ENCODE results near the gene FAM163A. TPM values are rescaled to one million over a fixed set of nuclear protein-coding genes. Genes with fewer than 3 reads are reported as not detected.

FAM163A gene
- total and polyA plus RNA-seq, 12 donors = 0.07 to 0.30 (median 0.15) TPM; not detected in 4

DNA sequence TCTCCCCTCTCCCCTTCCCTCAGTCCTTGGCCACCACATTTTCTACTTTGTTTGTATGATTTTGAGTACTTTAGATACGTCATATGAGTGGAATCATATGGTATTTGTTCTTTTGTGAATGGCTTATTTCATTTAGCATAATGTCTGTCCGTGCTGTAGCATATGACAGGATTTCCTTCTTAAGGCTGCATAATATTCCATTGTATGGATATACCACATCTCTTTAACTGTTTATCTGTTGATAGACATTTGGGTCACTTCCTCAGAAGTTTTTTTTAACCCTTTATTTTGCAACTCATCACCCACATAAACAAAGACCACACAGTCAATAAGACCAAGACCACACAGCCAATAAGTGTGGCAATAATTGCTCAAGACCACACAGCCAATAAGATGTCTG, 24.9 kb downstream of the FAM163A start:
- DNase-seq = no peak
- H3K4me1 ChIP-seq = peaks cover 0 to 5% (median 0%) of the 10 kb centered on the region in 9 donors
- peaks cover 0 to 14% (median 0%) of the 10 kb centered on the region in 11 donors for H3K9me3 ChIP-seq
- no peak overlapping the region for H3K4me3 ChIP-seq
- no peak for ATAC-seq
- 93 to 95% methylated on average over 2 of the region's 2 CpGs for WGBS, 2 donors
- intact Hi-C loops (cut with DNase I) = no loop called here
- no peak overlapping the region for H3K27ac ChIP-seq
- no peaks in the 10 kb centered on the region for H3K36me3 ChIP-seq
- TF ChIP-seq, protein P1, sequence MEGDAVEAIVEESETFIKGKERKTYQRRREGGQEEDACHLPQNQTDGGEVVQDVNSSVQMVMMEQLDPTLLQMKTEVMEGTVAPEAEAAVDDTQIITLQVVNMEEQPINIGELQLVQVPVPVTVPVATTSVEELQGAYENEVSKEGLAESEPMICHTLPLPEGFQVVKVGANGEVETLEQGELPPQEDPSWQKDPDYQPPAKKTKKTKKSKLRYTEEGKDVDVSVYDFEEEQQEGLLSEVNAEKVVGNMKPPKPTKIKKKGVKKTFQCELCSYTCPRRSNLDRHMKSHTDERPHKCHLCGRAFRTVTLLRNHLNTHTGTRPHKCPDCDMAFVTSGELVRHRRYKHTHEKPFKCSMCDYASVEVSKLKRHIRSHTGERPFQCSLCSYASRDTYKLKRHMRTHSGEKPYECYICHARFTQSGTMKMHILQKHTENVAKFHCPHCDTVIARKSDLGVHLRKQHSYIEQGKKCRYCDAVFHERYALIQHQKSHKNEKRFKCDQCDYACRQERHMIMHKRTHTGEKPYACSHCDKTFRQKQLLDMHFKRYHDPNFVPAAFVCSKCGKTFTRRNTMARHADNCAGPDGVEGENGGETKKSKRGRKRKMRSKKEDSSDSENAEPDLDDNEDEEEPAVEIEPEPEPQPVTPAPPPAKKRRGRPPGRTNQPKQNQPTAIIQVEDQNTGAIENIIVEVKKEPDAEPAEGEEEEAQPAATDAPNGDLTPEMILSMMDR (IDR thresholded peaks at IDR 0.05) = no peak
- H3K27me3 ChIP-seq = peaks cover 0 to 5% (median 0%) of the 10 kb centered on the region in 7 donors

DNA sequence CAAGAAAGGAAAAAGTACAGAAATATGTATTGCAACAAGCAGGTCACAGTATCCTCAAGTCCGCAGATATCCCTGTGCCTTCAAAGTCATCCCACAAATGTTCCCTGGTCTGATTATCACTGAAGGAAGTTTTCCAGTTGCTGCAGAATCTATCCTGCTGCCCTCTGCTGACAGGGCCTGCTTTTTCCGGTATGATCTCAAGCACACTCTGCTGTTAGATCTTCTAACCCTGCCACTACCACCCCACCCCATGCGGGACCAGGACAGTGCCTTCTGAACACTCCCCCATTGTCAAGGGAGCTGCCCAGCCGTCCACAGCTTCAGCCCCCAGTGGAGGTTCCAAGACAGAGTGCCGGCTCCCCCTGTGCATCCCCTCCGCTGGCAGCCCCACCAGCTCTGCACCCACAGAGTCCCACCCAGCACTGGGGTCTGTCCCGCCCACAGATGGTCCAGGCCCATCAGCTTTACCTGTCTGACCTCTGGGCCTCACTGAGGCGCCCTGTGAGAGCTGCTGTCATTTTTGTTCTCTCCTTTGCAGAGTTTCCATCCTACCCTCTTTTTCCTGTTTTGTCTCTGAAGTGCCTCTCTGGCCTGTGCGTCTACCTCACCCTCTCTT, 27.9 kb downstream of the FAM163A start:
- no peak overlapping the region for H3K4me3 ChIP-seq
- DNase-seq (no peak), ATAC-seq (no peak)
- no peaks in the 10 kb centered on the region for H3K36me3 ChIP-seq
- peaks cover 0 to 14% (median 0%) of the 10 kb centered on the region in 11 donors for H3K9me3 ChIP-seq
- no peaks in the 10 kb centered on the region for H3K27me3 ChIP-seq
- TF ChIP-seq, protein P1 (IDR thresholded peaks at IDR 0.05) = peak in 5 of 9 donors; percentile 8 to 22 (median 15)
- H3K27ac ChIP-seq = no peak overlapping the region
- peaks cover 0 to 5% (median 0%) of the 10 kb centered on the region in 9 donors for H3K4me1 ChIP-seq
- WGBS, 2 donors = 73 to 75% methylated on average over 9 of the region's 9 CpGs
- intact Hi-C loops (cut with DNase I) = no loop called here

DNA sequence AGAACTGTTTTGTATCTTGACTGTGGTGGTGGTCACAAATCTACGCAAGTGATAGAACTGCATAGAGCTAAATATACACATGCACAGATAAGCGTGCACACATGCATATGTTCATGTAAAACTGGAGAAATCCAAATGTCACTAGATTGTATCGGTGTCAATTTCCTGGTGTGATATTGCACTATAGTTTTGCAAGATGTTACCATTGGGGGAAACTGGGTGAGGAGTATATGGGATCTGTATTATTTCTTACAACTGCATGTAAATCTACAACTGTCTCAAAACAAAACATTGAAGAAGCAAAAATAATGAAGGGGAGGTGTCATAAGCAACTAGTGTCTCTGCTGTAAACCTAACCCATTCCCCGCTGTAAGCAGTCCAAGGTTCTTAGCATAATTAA, 30.2 kb downstream of the FAM163A start:
- TF ChIP-seq, protein P1 (IDR thresholded peaks at IDR 0.05) = no peak
- 97 to 99% methylated on average over 4 of the region's 4 CpGs for WGBS, 2 donors
- intact Hi-C loops (cut with DNase I) = no loop called here
- no peaks in the 10 kb centered on the region for H3K36me3 ChIP-seq
- peaks cover 0 to 5% (median 0%) of the 10 kb centered on the region in 9 donors for H3K4me1 ChIP-seq
- H3K27ac ChIP-seq = no peak overlapping the region
- H3K27me3 ChIP-seq = no peaks in the 10 kb centered on the region
- ATAC-seq (no peak), DNase-seq (no peak)
- H3K9me3 ChIP-seq = peaks cover 0 to 8% (median 0%) of the 10 kb centered on the region in 11 donors
- no peak overlapping the region for H3K4me3 ChIP-seq

DNA sequence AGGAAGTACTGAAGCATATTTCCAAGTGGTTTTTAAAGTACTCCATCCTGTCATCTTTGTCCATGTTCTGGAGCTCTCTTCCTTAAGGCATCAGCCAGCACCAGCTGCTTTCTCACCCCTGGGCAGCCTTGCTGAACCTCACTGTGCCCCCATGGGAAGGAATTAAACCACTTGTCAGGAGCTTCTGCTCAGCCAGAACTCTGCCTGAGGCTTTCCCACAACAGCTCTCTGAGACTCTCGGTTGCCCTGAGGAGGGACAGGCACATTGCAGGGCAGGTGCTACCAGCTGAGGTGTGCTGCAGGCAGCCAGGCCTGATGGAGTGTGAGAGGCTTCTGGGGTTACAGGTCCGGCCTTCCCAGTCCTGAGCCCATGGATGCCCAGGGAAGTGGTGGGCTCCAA, 30.9 kb downstream of the FAM163A start:
- intact Hi-C loops (cut with DNase I) = no loop called here
- Histone ChIP-seq H3K4me3 (no peak overlapping the region), H3K27me3 (no peaks in the 10 kb centered on the region), H3K9me3 (peaks cover 0 to 7% (median 0%) of the 10 kb centered on the region in 11 donors), H3K4me1 (peaks cover 0 to 5% (median 0%) of the 10 kb centered on the region in 9 donors), H3K27ac (no peak overlapping the region), H3K36me3 (no peaks in the 10 kb centered on the region)
- DNase-seq (no peak), ATAC-seq (no peak)
- TF ChIP-seq, protein P1 (IDR thresholded peaks at IDR 0.05) = no peak
- WGBS, 2 donors = 94 to 99% methylated on average over 2 of the region's 2 CpGs

Data from heart right ventricle (tissue), 16 donors.